WTC11 (cell line): ENCODE measurements around the gene KRTAP4-7. TPM values are rescaled to one million over a fixed set of nuclear protein-coding genes. Genes with fewer than 3 reads are reported as not detected.
"Not testable (repeated sequence)": the region's sequence is repeated elsewhere in the genome, so short reads cannot be mapped to it uniquely, and the experiment has no call there.

ENCODE experiments used
- ATAC-seq: fragments of 200-7000 bp; cut with Tn5 transposase; 2 replicates; pipeline ENCODE4 v1.10.0; 2021; ENCODE audit warnings: mild to moderate bottlenecking, moderate library complexity
- CTCF ChIA-PET: fragments of 300-600 bp; sonication (Branson Sonifier 250); formaldehyde crosslinking; loops from one replicate; lab custom pipeline; 2021; ENCODE audit warnings: antibody characterized with exemption; lab: Charles Lee
- POLR2A ChIA-PET: fragments of 350-600 bp; sonication (Branson Sonifier 250); formaldehyde crosslinking; loops from one replicate; lab custom pipeline; 2021; ENCODE audit warnings: antibody characterized with exemption; lab: Charles Lee
- DNase-seq: peaks from one replicate; pipeline ENCODE4 v3.0.0; 2021; ENCODE audit warnings: low spot score
- H3K27ac Mint-ChIP-seq: 2 replicates; pipeline ENCODE4 v1.8.0; 2021; ENCODE audit warnings: mixed read lengths
- H3K27me3 Mint-ChIP-seq: 2 replicates; pipeline ENCODE4 v1.8.0; 2021; ENCODE audit warnings: low read depth, mild to moderate bottlenecking, moderate library complexity, mixed read lengths
- H3K36me3 Mint-ChIP-seq: 2 replicates; pipeline ENCODE4 v1.8.0; 2021; ENCODE audit warnings: mixed read lengths
- H3K4me1 Mint-ChIP-seq: 2 replicates; pipeline ENCODE4 v1.8.0; 2022; ENCODE audit warnings: mixed read lengths
- H3K4me3 Mint-ChIP-seq: 2 replicates; pipeline ENCODE4 v1.8.0; 2021; ENCODE audit warnings: mild to moderate bottlenecking, moderate library complexity, mixed read lengths
- H3K9me3 Mint-ChIP-seq: 2 replicates; pipeline ENCODE4 v1.8.0; 2021; ENCODE audit warnings: mixed read lengths
- CBFB ChIP-seq: sonication (generic); formaldehyde crosslinking; IDR thresholded peaks from 2 replicates; pipeline ENCODE4 v1.8.1; 2022; ENCODE audit warnings: mild to moderate bottlenecking, low read depth, missing genetic modification reagents
- JAZF1 ChIP-seq: fragments of 250-450 bp; sonication (Bioruptor Pico); IDR thresholded peaks from 2 replicates; pipeline ENCODE4 v1.9.0; 2021; ENCODE audit warnings: moderate library complexity, mild to moderate bottlenecking, inconsistent platforms
- NR3C1 ChIP-seq: sonication (generic); formaldehyde crosslinking; conservative IDR thresholded peaks from 2 replicates; pipeline ENCODE4 v1.8.1; 2023; ENCODE audit warnings: low read depth, mild to moderate bottlenecking, missing genetic modification reagents
- OVOL2 ChIP-seq: fragments of 250-450 bp; sonication (Bioruptor Pico); IDR thresholded peaks from 2 replicates; pipeline ENCODE4 v1.9.0; 2021; ENCODE audit warnings: mild to moderate bottlenecking, borderline replicate concordance
- PRRX2 ChIP-seq: fragments of 250-450 bp; sonication (Bioruptor Pico); IDR thresholded peaks from 2 replicates; pipeline ENCODE4 v1.8.0; 2021; ENCODE audit warnings: mild to moderate bottlenecking
- ZNF416 ChIP-seq: fragments of 250-450 bp; sonication (Bioruptor Pico); IDR thresholded peaks from 2 replicates; pipeline ENCODE4 v1.9.0; 2021; ENCODE audit warnings: mild to moderate bottlenecking, inconsistent platforms
- ZNF423 ChIP-seq: fragments of 250-450 bp; sonication (Bioruptor Pico); IDR thresholded peaks from 2 replicates; pipeline ENCODE4 v2.1.2; 2022; ENCODE audit warnings: mild to moderate bottlenecking, moderate library complexity
- total RNA-seq: library from RNA; stranded (reverse); gene quantifications from 3 replicates; pipeline ENCODE4 v1.2.3, GENCODE V29; 2021
- TF ChIP-seq, protein P1 (sequence below): sonication (generic); formaldehyde crosslinking; IDR thresholded peaks from 2 replicates; pipeline ENCODE4 v1.8.1; 2023; ENCODE audit warnings: mild to moderate bottlenecking, missing genetic modification reagents
- TF ChIP-seq, protein P2 (sequence below): sonication (generic); formaldehyde crosslinking; IDR thresholded peaks from 2 replicates; pipeline ENCODE4 v1.8.1; 2022; ENCODE audit warnings: mild to moderate bottlenecking, missing genetic modification reagents, moderate library complexity, borderline replicate concordance
- TF ChIP-seq, protein P3 (sequence below): sonication (generic); formaldehyde crosslinking; IDR thresholded peaks from 2 replicates; pipeline ENCODE4 v1.8.0; 2022; ENCODE audit warnings: mild to moderate bottlenecking, missing genetic modification reagents
- TF ChIP-seq, protein P4 (sequence below): sonication (generic); formaldehyde crosslinking; conservative IDR thresholded peaks from 2 replicates; pipeline ENCODE4 v1.8.1; 2023; ENCODE audit warnings: mild to moderate bottlenecking, low read depth, missing genetic modification reagents, moderate library complexity
- TF ChIP-seq, protein P5 (sequence below): fragments of 250-450 bp; sonication (Bioruptor Pico); IDR thresholded peaks from 2 replicates; pipeline ENCODE4 v1.9.0; 2021; ENCODE audit warnings: mild to moderate bottlenecking

The KRTAP4-7 gene
- total RNA-seq, 1 experiment from 2014 or later, result not detected

DNA sequence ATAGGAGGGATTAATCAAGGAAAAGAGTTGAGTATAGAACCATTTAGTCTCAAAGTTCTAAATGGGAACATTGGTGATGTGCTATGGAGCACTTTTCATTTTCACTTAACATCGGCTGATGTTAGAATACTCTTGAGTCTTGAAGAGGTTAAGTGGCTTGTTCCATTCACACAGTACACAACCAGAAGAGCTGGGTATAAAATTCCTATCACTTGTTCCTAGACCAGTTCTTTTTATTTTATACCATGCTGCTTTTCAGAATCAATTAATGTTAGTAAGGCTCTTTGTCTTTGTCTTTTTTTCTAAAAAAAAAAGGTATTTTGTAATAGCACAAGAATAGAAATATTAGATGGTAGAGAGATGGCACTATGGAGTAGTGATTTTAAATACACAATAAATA lies 41.0 kb upstream of the KRTAP4-7 start:
- Mint-ChIP-seq H3K4me1 (peaks cover 25% of the 10 kb centered on the region), H3K27ac (no peak overlapping the region), H3K27me3 (no peaks in the 10 kb centered on the region; the same call in 1 of the 2 replicates), H3K9me3 (peaks cover 18% of the 10 kb centered on the region), H3K4me3 (no peak overlapping the region), H3K36me3 (no peaks in the 10 kb centered on the region)
- no peak for ATAC-seq
- ChIA-PET POLR2A (no interaction called here), CTCF (no interaction called here)
- TF ChIP-seq OVOL2 (CRISPR knock-in tag), result no peak
- DNase-seq, result no peak

DNA sequence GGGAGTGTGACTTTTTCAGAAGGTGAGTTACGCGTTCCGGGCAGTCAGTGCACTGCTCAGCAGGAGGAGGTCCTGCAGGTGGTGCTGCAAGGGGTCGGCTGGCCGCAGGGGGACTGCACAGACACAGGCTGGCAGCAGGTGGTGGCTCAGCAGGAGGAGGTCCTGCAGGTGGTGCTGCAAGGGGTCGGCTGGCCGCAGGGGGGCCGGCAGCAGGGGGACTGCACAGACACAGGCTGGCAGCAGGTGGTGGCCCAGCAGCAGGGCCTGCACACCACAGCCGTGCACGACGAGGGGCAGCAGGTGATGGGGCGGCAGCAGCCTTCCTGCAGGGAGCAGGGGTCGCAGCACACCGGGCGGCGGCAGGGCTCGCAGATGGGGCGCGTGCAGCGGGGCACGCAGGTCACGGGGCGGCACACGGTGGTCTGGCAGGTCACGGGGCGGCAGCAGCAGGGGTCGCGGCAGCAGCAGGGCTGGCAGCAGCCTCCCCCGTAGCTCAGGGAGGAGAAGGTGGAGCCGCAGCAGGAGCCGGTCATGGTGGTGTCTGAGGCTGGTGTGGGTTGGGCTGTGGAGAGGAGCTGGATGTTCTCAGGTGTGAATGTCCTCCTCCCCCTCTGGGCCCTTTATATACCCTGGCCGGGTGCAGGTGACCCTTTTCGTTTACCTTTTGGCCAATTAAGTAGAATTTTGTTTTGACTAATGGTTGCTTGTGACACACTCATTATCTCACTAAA lies 37.0 kb upstream of the KRTAP4-7 start, which contains the start of gene KRTAP2-1:
TSS of gene KRTAP2-1 (minus strand) at position 582 of the 731 bp plus-strand sequence. CDS start at position 533, 49 bp downstream.
- peak; percentile 32; the same call in 1 of the 2 replicates for ATAC-seq
- H3K4me3 Mint-ChIP-seq, CTCF ChIA-PET, POLR2A ChIA-PET, H3K27me3 Mint-ChIP-seq, H3K27ac Mint-ChIP-seq, DNase-seq, H3K36me3 Mint-ChIP-seq: not testable (repeated sequence)
- Mint-ChIP-seq H3K4me1 (peaks cover 24% of the 10 kb centered on the region), H3K9me3 (peaks cover 18% of the 10 kb centered on the region)
- TF ChIP-seq ZNF423 (CRISPR knock-in tag), result peak; percentile 95

DNA sequence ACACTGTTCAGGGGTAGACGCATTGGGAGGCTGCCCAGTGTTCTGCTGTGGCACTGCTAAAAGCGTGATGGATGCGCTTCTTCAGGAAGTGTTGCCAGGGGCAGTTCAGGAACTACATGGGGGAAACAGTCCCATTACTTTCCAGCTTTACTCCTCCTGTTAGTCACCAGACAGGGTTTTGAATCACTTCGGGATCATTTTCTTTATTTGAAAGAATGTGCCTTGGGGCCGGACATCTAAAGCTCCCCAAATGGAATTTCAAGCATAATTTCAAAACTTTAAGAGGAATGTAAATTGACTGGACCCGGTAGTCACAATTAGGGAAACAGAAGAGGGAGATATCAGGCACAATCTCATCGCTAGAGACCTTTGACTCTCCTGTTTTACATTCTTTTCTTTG lies 35.5 kb upstream of the KRTAP4-7 start:
- peaks cover 5% of the 10 kb centered on the region for H3K9me3 Mint-ChIP-seq
- H3K27ac Mint-ChIP-seq, result no peak overlapping the region; the same call in 1 of the 2 replicates
- ChIA-PET POLR2A (no interaction called here), CTCF (interaction anchor here (0.6 kb wide), 1 partner anchor 420 kb away, joined by 4 read pairs; no protein-coding TSS in a partner anchor)
- H3K36me3 Mint-ChIP-seq, result no peaks in the 10 kb centered on the region
- TF ChIP-seq, protein P1, sequence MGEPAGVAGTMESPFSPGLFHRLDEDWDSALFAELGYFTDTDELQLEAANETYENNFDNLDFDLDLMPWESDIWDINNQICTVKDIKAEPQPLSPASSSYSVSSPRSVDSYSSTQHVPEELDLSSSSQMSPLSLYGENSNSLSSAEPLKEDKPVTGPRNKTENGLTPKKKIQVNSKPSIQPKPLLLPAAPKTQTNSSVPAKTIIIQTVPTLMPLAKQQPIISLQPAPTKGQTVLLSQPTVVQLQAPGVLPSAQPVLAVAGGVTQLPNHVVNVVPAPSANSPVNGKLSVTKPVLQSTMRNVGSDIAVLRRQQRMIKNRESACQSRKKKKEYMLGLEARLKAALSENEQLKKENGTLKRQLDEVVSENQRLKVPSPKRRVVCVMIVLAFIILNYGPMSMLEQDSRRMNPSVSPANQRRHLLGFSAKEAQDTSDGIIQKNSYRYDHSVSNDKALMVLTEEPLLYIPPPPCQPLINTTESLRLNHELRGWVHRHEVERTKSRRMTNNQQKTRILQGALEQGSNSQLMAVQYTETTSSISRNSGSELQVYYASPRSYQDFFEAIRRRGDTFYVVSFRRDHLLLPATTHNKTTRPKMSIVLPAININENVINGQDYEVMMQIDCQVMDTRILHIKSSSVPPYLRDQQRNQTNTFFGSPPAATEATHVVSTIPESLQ (CRISPR knock-in tag), result no peak
- TF ChIP-seq, protein P2, sequence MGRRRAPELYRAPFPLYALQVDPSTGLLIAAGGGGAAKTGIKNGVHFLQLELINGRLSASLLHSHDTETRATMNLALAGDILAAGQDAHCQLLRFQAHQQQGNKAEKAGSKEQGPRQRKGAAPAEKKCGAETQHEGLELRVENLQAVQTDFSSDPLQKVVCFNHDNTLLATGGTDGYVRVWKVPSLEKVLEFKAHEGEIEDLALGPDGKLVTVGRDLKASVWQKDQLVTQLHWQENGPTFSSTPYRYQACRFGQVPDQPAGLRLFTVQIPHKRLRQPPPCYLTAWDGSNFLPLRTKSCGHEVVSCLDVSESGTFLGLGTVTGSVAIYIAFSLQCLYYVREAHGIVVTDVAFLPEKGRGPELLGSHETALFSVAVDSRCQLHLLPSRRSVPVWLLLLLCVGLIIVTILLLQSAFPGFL (CRISPR knock-in tag), result no peak
- TF ChIP-seq CBFB (CRISPR knock-in tag) (no peak), NR3C1 (CRISPR knock-in tag) (no peak), ZNF416 (CRISPR knock-in tag) (no peak), PRRX2 (no peak), JAZF1 (CRISPR knock-in tag) (no peak)
- TF ChIP-seq, protein P3, sequence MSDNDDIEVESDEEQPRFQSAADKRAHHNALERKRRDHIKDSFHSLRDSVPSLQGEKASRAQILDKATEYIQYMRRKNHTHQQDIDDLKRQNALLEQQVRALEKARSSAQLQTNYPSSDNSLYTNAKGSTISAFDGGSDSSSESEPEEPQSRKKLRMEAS (CRISPR knock-in tag), result no peak
- TF ChIP-seq, protein P4, sequence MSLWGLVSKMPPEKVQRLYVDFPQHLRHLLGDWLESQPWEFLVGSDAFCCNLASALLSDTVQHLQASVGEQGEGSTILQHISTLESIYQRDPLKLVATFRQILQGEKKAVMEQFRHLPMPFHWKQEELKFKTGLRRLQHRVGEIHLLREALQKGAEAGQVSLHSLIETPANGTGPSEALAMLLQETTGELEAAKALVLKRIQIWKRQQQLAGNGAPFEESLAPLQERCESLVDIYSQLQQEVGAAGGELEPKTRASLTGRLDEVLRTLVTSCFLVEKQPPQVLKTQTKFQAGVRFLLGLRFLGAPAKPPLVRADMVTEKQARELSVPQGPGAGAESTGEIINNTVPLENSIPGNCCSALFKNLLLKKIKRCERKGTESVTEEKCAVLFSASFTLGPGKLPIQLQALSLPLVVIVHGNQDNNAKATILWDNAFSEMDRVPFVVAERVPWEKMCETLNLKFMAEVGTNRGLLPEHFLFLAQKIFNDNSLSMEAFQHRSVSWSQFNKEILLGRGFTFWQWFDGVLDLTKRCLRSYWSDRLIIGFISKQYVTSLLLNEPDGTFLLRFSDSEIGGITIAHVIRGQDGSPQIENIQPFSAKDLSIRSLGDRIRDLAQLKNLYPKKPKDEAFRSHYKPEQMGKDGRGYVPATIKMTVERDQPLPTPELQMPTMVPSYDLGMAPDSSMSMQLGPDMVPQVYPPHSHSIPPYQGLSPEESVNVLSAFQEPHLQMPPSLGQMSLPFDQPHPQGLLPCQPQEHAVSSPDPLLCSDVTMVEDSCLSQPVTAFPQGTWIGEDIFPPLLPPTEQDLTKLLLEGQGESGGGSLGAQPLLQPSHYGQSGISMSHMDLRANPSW (CRISPR knock-in tag), result no peak
- TF ChIP-seq, protein P5, sequence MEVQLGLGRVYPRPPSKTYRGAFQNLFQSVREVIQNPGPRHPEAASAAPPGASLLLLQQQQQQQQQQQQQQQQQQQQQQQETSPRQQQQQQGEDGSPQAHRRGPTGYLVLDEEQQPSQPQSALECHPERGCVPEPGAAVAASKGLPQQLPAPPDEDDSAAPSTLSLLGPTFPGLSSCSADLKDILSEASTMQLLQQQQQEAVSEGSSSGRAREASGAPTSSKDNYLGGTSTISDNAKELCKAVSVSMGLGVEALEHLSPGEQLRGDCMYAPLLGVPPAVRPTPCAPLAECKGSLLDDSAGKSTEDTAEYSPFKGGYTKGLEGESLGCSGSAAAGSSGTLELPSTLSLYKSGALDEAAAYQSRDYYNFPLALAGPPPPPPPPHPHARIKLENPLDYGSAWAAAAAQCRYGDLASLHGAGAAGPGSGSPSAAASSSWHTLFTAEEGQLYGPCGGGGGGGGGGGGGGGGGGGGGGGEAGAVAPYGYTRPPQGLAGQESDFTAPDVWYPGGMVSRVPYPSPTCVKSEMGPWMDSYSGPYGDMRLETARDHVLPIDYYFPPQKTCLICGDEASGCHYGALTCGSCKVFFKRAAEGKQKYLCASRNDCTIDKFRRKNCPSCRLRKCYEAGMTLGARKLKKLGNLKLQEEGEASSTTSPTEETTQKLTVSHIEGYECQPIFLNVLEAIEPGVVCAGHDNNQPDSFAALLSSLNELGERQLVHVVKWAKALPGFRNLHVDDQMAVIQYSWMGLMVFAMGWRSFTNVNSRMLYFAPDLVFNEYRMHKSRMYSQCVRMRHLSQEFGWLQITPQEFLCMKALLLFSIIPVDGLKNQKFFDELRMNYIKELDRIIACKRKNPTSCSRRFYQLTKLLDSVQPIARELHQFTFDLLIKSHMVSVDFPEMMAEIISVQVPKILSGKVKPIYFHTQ (CRISPR knock-in tag), result no peak
- peaks cover 24% of the 10 kb centered on the region for H3K4me1 Mint-ChIP-seq
- ATAC-seq (no peak), DNase-seq (no peak)
- H3K27me3 Mint-ChIP-seq, result no peaks in the 10 kb centered on the region; the same call in 1 of the 2 replicates
- no peak overlapping the region for H3K4me3 Mint-ChIP-seq
